H1 (cell line): ENCODE results near the gene CAMSAP1. TPM values are rescaled to one million over a fixed set of nuclear protein-coding genes. Genes with fewer than 3 reads are reported as not detected.

Experiments
- CTCF ChIA-PET: fragments of 300-600 bp; sonication (Branson Sonifier 250); formaldehyde crosslinking; loops from one replicate; lab custom pipeline; 2021; ENCODE audit not compliant: partially characterized antibody; lab: Charles Lee
- POLR2A ChIA-PET: fragments of 300-600 bp; sonication (Branson Sonifier 250); formaldehyde crosslinking; loops from one replicate; lab custom pipeline; 2021; ENCODE audit warnings: inconsistent platforms; ENCODE audit not compliant: partially characterized antibody; lab: Charles Lee
- DNase-seq, 2 experiments: peaks; one replicate each; pipeline versions ENCODE4 v3.0.0 to v3.0.0-alpha.2; 2010 to 2022; ENCODE audit warnings: low spot score in 2 of 2, low read depth in 1 of 2, mixed read lengths in 1 of 2
- FAIRE-seq: peaks from 2 replicates; lab custom pipeline; 2011; peaks lifted over from hg19 to GRCh38; lab: Jason Lieb, UNC
- H2AFZ ChIP-seq: 2 replicates; pipeline ENCODE4 v1.8.1; 2012; ENCODE audit warnings: low read length, inconsistent platforms
- H2AK5ac ChIP-seq: 2 replicates; pipeline ENCODE4 v1.6.1; 2013; ENCODE audit warnings: low read depth, low read length
- H2BK120ac ChIP-seq: replicated peaks from 2 replicates; pipeline ENCODE3; 2013; ENCODE audit warnings: low read depth, low read length, inconsistent platforms
- H2BK12ac ChIP-seq: 2 replicates; pipeline ENCODE4 v1.6.1; 2013; ENCODE audit warnings: low read depth, low read length
- H2BK15ac ChIP-seq: 2 replicates; pipeline ENCODE4 v1.6.1; 2013; ENCODE audit warnings: low read length
- H2BK20ac ChIP-seq: 2 replicates; pipeline ENCODE4 v1.6.1; 2013; ENCODE audit warnings: low read length
- H2BK5ac ChIP-seq: 2 replicates; pipeline ENCODE4 v1.6.1; 2013; ENCODE audit warnings: low read depth, low read length
- H3K14ac ChIP-seq: 2 replicates; pipeline ENCODE4 v1.6.1; 2013; ENCODE audit warnings: inconsistent platforms; ENCODE audit not compliant: insufficient read length
- H3K18ac ChIP-seq: 2 replicates; pipeline ENCODE4 v1.6.1; 2013; ENCODE audit warnings: low read length; ENCODE audit errors: extremely low read depth
- H3K23ac ChIP-seq: 2 replicates; pipeline ENCODE4 v1.6.1; 2013; ENCODE audit warnings: inconsistent platforms; ENCODE audit not compliant: insufficient read length
- H3K23me2 ChIP-seq: 2 replicates; pipeline ENCODE4 v1.6.1; 2013; ENCODE audit warnings: low read depth, low read length
- H3K27ac ChIP-seq: 2 replicates; pipeline ENCODE4 v1.6.1; 2011; ENCODE audit warnings: low read depth, low read length, inconsistent platforms
- H3K27me3 ChIP-seq, 4 experiments: replicated peaks in 1 of 4; 1 replicate in 1 of 4; 2 replicates in 3 of 4; pipeline versions ENCODE4 v1.6.1 to v1.8.1; 2011 to 2013; ENCODE audit warnings: low read length in 3 of 4, mild to moderate bottlenecking in 3 of 4, inconsistent platforms in 2 of 4, mixed read lengths in 2 of 4, moderate library complexity in 1 of 4; ENCODE audit not compliant: control insufficient read depth in 3 of 4, insufficient read depth in 3 of 4; ENCODE audit errors: extremely low read depth in 1 of 4
- H3K36me3 ChIP-seq, 4 experiments: 2 replicates each; pipeline versions ENCODE4 v1.6.1 to v1.8.1; 2011 to 2013; ENCODE audit warnings: mild to moderate bottlenecking in 4 of 4, low read length in 3 of 4, moderate library complexity in 2 of 4, control low read depth in 1 of 4, inconsistent platforms in 1 of 4; ENCODE audit not compliant: insufficient read depth in 4 of 4, control insufficient read depth in 2 of 4
- H3K4ac ChIP-seq: replicated peaks from 2 replicates; pipeline ENCODE3; 2013; ENCODE audit warnings: low read length, low read depth, mixed read lengths, inconsistent platforms; ENCODE audit not compliant: insufficient read length
- H3K4me1 ChIP-seq, 4 experiments: replicated peaks in 1 of 4; 1 replicate in 1 of 4; 2 replicates in 3 of 4; pipeline versions ENCODE4 v1.6.1 to v1.8.1; 2011 to 2013; ENCODE audit warnings: low read length in 3 of 4, inconsistent platforms in 2 of 4, mixed read lengths in 1 of 4; ENCODE audit not compliant: insufficient read depth in 4 of 4, control insufficient read depth in 3 of 4
- H3K4me2 ChIP-seq, 2 experiments: 2 replicates each; pipeline versions ENCODE4 v1.6.1 to v1.8.1; 2011 to 2013; ENCODE audit warnings: low read depth in 2 of 2, low read length in 2 of 2, control low read depth in 1 of 2, inconsistent platforms in 1 of 2, mild to moderate bottlenecking in 1 of 2; ENCODE audit not compliant: insufficient read depth in 1 of 2
- H3K4me3 ChIP-seq, 4 experiments: fragments of 200-600, 300-600 bp in 1 of 4; sonication (generic), shearing (Covaris generic), sonication (Bioruptor Twin) in 1 of 4; 2 replicates each; pipeline versions ENCODE4 v1.5.1 to v1.8.1; 2011 to 2016; ENCODE audit warnings: low read length in 4 of 4, low read depth in 3 of 4, control low read depth in 2 of 4, inconsistent platforms in 2 of 4, mild to moderate bottlenecking in 2 of 4, mixed read lengths in 1 of 4, moderate library complexity in 1 of 4; ENCODE audit not compliant: insufficient read depth in 2 of 4; ENCODE audit errors: extremely low read depth in 1 of 4
- H3K56ac ChIP-seq: replicated peaks from 2 replicates; pipeline ENCODE3; 2013; ENCODE audit warnings: low read depth, mild to moderate bottlenecking, mixed read lengths, low read length, inconsistent platforms; ENCODE audit not compliant: insufficient read length
- H3K79me1 ChIP-seq: 2 replicates; pipeline ENCODE4 v1.6.1; 2013; ENCODE audit warnings: low read depth, low read length, control low read depth
- H3K79me2 ChIP-seq, 2 experiments: 2 replicates each; pipeline versions ENCODE4 v1.6.1 to v1.8.1; 2012 to 2013; ENCODE audit warnings: low read length in 2 of 2, mild to moderate bottlenecking in 2 of 2, inconsistent platforms in 1 of 2; ENCODE audit not compliant: insufficient read depth in 2 of 2, control insufficient read depth in 1 of 2
- H3K9ac ChIP-seq, 4 experiments: replicated peaks in 1 of 4; 1 replicate in 1 of 4; 2 replicates in 3 of 4; pipeline versions ENCODE4 v1.6.1 to v1.8.1; 2011 to 2013; ENCODE audit warnings: low read depth in 3 of 4, low read length in 3 of 4, control low read depth in 2 of 4, mild to moderate bottlenecking in 2 of 4, moderate library complexity in 2 of 4, inconsistent platforms in 1 of 4; ENCODE audit errors: extremely low read depth in 1 of 4
- H3K9me3 ChIP-seq, 2 experiments: 2 replicates each; pipeline versions ENCODE4 v1.6.1 to v1.8.1; 2012 to 2013; ENCODE audit warnings: mild to moderate bottlenecking in 2 of 2, moderate library complexity in 2 of 2, control low read depth in 1 of 2, inconsistent platforms in 1 of 2, low read depth in 1 of 2, low read length in 1 of 2, mixed read lengths in 1 of 2; ENCODE audit not compliant: insufficient read depth in 2 of 2
- H4K20me1 ChIP-seq, 2 experiments: replicated peaks in 1 of 2; 2 replicates each; pipeline versions ENCODE3 to v1.8.1; 2011 to 2013; ENCODE audit warnings: inconsistent platforms in 2 of 2, low read length in 2 of 2, mild to moderate bottlenecking in 1 of 2; ENCODE audit not compliant: insufficient read depth in 2 of 2, control insufficient read depth in 1 of 2
- H4K5ac ChIP-seq: 2 replicates; pipeline ENCODE4 v1.6.1; 2013; ENCODE audit warnings: low read length, low read depth, mixed read lengths, inconsistent platforms; ENCODE audit not compliant: insufficient read length
- H4K8ac ChIP-seq: 2 replicates; pipeline ENCODE4 v1.8.0; 2013; ENCODE audit warnings: mild to moderate bottlenecking, moderate library complexity, low read length, inconsistent platforms; ENCODE audit not compliant: insufficient read depth; ENCODE audit errors: extremely low read depth
- H4K91ac ChIP-seq: replicated peaks from 2 replicates; pipeline ENCODE3; 2013; ENCODE audit warnings: low read length, mixed read lengths, inconsistent platforms; ENCODE audit not compliant: insufficient read length
- GTF2F1 ChIP-seq: IDR thresholded peaks from 2 replicates; pipeline ENCODE4 v1.6.1; 2012; ENCODE audit warnings: low read depth, low read length, improper control_type of control experiment, borderline replicate concordance
- KDM1A ChIP-seq: fragments of 200-600, 300-600 bp; sonication (generic); IDR thresholded peaks from 2 replicates; pipeline ENCODE4 v1.7.1; 2016; ENCODE audit warnings: mild to moderate bottlenecking, low read length, borderline replicate concordance
- POLR2A ChIP-seq, 2 experiments: IDR thresholded peaks; 1 replicate in 1 of 2; 2 replicates in 1 of 2; pipeline ENCODE4 v1.6.1; 2011; ENCODE audit warnings: low read depth in 2 of 2, low read length in 2 of 2, mild to moderate bottlenecking in 2 of 2; ENCODE audit errors: control extremely low read depth in 1 of 2
- RBBP5 ChIP-seq: IDR thresholded peaks from 2 replicates; pipeline ENCODE4 v1.7.1; 2012; ENCODE audit warnings: low read depth, mild to moderate bottlenecking, inconsistent platforms, low read length, moderate library complexity, borderline replicate concordance
- RFX5 ChIP-seq: IDR thresholded peaks from 2 replicates; pipeline ENCODE4 v1.6.1; 2011; ENCODE audit warnings: low read depth, low read length, improper control_type of control experiment, borderline replicate concordance
- SP4 ChIP-seq: IDR thresholded peaks from 2 replicates; pipeline ENCODE4 v1.6.1; 2012; ENCODE audit warnings: low read length, inconsistent platforms
- TEAD4 ChIP-seq: IDR thresholded peaks from 2 replicates; pipeline ENCODE4 v1.6.1; 2012; ENCODE audit warnings: low read depth, low read length, inconsistent platforms, mixed read lengths
- WGBS, 2 experiments: shearing (Covaris generic) in 1 of 2; methylation state at CpG; one replicate each; pipeline versions ENCODE4 v1.1.6 to v1.1.7; 2013 to 2015; ENCODE audit warnings: low lambda C conversion rate in 2 of 2, mixed read lengths in 2 of 2, inconsistent platforms in 1 of 2, low coverage in 1 of 2, missing lambda C conversion rate in 1 of 2; ENCODE audit not compliant: insufficient replicate concordance in 2 of 2, insufficient coverage in 1 of 2, insufficient read length in 1 of 2; ENCODE audit errors: extremely low coverage in 1 of 2, missing lambda C conversion rate in 1 of 2; 5-methylcytosine and 5-hydroxymethylcytosine counted together
- polyA plus RNA-seq, 7 experiments: library from polyadenylated mRNA; depleted of rRNA in 3 of 7; stranded (reverse) in 5 of 7; unstranded in 2 of 7; fragments of >200 nt in 5 of 7; fragments of 200-250 nt in 2 of 7; gene quantifications; 1 replicate in 5 of 7; 2 replicates in 1 of 7; 4 replicates in 1 of 7; pipeline versions ENCODE4 v1.2.1 to v1.2.3, GENCODE V29; 2011 to 2013; ENCODE audit warnings: missing spikeins in 2 of 7, mixed read lengths in 2 of 7
- total RNA-seq: library from RNA; stranded (reverse); fragmentation: NEBNext Ultra II Directional; extraction: Animal tissue kit (Norgen Biotek cat#: 25700); gene quantifications from 2 replicates; pipeline ENCODE4 v1.2.1, GENCODE V29; 2021
- TF ChIP-seq, protein P1 (sequence below): IDR thresholded peaks from 2 replicates; pipeline ENCODE4 v1.6.1; 2012; ENCODE audit warnings: inconsistent platforms

CAMSAP1 gene
- total and polyA plus RNA-seq, 2 of the 8 experiments (the other 6 are each of a cell fraction or from before 2014, with no cell fraction given) = 13.4 to 44.0 TPM

DNA sequence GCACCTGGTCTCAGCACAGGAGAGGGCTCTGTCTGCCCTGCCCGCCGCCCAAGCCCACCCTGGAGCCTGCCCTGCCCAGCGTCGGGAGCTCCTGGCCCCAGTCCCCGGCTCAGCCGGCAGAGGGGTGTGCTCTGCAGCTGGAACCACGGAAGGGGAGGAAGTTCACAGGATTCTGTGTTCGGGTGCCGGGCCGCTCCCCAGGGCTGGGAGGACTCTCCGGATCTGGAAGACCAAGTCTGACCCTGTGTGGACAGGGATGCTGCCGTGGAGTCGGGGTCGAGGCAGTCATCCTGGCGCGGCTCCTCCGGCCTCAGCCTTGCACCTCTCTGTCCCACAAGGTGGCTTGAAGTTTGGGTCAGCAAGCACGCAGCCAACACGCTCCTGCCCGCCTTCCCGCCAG, 126.7 kb downstream of the CAMSAP1 start:
- no peak overlapping the region for H3K14ac ChIP-seq
- H2BK5ac ChIP-seq = no peak overlapping the region
- H3K23ac ChIP-seq = no peak overlapping the region
- no peak overlapping the region for H2BK12ac ChIP-seq
- H2BK120ac ChIP-seq = no peak overlapping the region
- no peak overlapping the region for H3K56ac ChIP-seq
- no peak overlapping the region for H3K27ac ChIP-seq
- no peak overlapping the region for H3K4me2 ChIP-seq
- FAIRE-seq (no peak), DNase-seq (no peak)
- no peaks in the 10 kb centered on the region for H3K36me3 ChIP-seq
- H4K91ac ChIP-seq = no peak overlapping the region
- no peaks in the 10 kb centered on the region for H3K23me2 ChIP-seq
- POLR2A ChIA-PET = no interaction called here
- no peaks in the 10 kb centered on the region for H3K9me3 ChIP-seq
- H3K9ac ChIP-seq = no peak overlapping the region; a peak in 2 of 7 replicates
- H3K18ac ChIP-seq = no peak overlapping the region
- no peak overlapping the region for H4K5ac ChIP-seq
- TF ChIP-seq SP4 (no peak), KDM1A (no peak), RFX5 (no peak), POLR2A (IDR thresholded peaks at IDR 0.05; ENCODE audit: control extremely low read depth in 1 of 2, low read depth in 2 of 2, low read length in 2 of 2) (no peak), GTF2F1 (no peak), RBBP5 (no peak), TEAD4 (no peak)
- TF ChIP-seq, protein P1, sequence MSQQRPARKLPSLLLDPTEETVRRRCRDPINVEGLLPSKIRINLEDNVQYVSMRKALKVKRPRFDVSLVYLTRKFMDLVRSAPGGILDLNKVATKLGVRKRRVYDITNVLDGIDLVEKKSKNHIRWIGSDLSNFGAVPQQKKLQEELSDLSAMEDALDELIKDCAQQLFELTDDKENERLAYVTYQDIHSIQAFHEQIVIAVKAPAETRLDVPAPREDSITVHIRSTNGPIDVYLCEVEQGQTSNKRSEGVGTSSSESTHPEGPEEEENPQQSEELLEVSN = 0 out of 2 replicates have a peak, but pooled peaks have one; percentile 32
- no peak overlapping the region for H2AFZ ChIP-seq
- H4K20me1 ChIP-seq = no peaks in the 10 kb centered on the region
- no peak overlapping the region for H2AK5ac ChIP-seq
- no peak overlapping the region for H3K4ac ChIP-seq
- no peak overlapping the region for H2BK20ac ChIP-seq
- no peaks in the 10 kb centered on the region for H3K79me2 ChIP-seq
- H3K4me1 ChIP-seq = no peaks in the 10 kb centered on the region; a peak in 1 of 7 replicates
- WGBS, 2 experiments = 88% methylated on average over 21 of the region's 21 CpGs; no CpG with 5 or more reads in 1 of the 2 experiments
- H3K27me3 ChIP-seq = no peaks in the 10 kb centered on the region
- CTCF ChIA-PET = interaction anchor here (1.0 to 2.8 kb wide), 6 partner anchors 16 to 179 kb away, joined by 3 to 16 read pairs (median 3); no protein-coding TSS in a partner anchor
- H2BK15ac ChIP-seq = no peak overlapping the region
- peak overlapping the region; percentile 80; the same call in 1 of the 2 replicates for H4K8ac ChIP-seq
- no peak overlapping the region for H3K4me3 ChIP-seq
- H3K79me1 ChIP-seq = no peaks in the 10 kb centered on the region
